GM19351 (cell line): ENCODE data around the gene NALCN.

Experiments used
- ATAC-seq: cut with Tn5 transposase; IDR thresholded peaks from one replicate; pipeline ENCODE4 v1.9.1; 2021; ENCODE audit warnings: mild to moderate bottlenecking, moderate library complexity; ENCODE audit not compliant: unreplicated experiment

Gene NALCN

DNA sequence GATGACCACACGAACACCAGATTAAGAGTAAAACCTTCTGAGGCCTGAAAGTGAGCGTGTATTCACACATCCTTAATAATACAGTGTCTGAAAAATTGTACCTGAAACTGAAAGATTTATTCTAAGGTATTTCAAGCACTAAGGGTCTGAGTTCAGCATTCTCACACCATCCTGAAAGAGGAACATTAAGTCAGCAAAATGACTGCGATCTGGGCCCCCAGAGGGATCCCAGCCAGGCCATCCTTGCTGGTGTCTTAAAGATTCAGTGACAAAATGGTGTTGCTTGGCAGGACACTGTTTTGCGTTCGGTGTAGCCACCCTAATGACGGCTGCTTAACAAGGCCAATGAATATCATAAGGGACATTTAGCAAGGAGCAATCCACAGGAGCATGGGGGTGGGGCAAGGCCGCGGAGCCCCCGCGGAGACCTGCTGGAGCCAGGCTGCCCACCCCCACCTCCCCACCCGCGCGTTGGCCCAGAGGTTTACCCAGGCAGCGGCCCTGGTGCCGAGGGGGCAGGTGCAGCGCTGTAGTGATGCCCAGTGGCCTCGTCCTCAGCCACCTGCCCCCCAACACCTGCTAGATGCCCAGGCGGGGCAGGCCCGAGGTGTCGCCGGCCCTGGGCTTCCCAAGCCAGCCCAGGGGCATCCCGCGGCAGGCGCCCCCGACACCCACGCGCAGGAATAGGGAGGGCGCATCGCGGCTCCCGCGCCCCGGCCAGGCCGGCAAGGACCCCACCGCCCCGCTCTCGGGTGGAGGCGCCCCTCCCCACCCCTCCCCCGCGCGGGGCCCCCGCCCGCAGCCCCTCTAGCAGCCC is 742 bp downstream of the NALCN start:
- peak; percentile 84 for ATAC-seq

- ATAC-seq: no peak
Measured at GRCh38 chr13:101412076-101412475, 4.2 kb downstream of the NALCN start.

DNA sequence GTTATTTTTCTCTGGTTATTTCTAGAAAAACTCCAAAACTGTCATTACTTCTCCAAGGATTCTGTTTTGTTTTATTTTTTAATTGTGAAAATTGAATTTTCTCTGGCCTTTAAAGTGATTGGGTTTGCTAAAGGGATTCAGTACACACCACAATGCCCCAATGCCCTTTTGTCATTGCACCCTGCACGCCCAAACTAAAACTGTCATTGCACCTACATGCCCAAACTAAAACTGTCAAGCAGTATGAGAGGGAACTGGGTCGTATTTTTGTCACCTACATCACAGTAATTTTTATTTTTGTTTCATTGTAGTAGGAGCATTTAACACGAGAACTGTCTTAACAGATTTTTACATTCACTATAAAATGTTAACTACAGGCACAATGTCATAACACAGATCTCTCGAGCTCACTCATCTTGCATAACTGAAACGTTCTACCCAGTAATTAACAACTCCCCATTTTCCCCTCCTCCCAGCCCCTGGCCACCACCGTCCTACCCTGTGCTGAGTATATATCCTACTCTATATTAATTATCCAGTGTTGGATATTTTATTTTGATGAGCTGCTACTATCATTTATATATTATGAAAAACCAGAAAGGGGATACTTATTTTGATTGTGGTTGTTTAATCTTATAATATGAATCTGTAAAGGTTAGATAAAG is 7.2 kb downstream of the NALCN start:
- ATAC-seq: no peak

- ATAC-seq: no peak
Measured at GRCh38 chr13:101408154-101408553, 8.2 kb downstream of the NALCN start.

- ATAC-seq: no peak
Measured at GRCh38 chr13:101406791-101407190, 9.5 kb downstream of the NALCN start.

DNA sequence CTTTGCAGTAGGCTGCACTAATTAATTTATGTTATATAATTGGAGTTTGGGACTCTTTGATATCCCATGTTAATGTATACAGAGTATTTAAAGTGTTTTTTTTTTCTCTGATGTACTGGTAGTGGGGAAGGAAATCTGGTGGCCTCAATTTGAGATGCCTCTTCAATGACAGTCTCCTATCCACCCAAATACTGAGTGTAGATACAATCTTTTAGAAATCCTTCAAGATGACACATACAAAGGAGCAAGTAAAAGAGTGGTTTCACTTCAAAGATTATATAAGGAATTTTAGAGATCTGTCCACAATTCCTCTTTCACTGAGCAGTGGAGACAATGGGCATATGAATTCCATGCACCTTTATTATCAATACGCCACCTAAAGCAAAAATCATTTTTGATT is 15.1 kb downstream of the NALCN start:
- no peak for ATAC-seq

GRCh38 chr13:101399365-101399764 is 16.9 kb downstream of the NALCN start:
- no peak for ATAC-seq

GRCh38 chr13:101398920-101399319 is 17.4 kb downstream of the NALCN start:
- no peak for ATAC-seq

DNA sequence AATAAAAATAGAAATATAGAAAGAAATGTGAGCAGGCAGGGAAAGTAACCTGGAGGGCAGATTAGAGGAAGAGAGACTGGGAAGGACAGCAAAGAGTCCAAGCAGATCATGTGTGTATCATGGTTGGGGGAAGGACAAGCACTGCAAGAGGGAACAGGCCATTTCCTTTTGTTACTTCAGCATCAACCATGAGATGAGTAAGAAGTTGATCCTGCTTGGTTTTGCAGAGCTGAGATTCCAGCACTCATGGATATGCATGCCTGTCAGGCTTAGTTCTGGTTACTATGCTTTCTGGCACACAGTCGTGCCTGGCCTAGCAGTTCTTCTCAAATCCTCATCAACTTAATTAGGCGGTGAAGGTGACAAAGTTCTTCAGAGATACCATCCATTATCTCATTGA is 18.1 kb downstream of the NALCN start:
- ATAC-seq: no peak

GRCh38 chr13:101397742-101398141 is 18.6 kb downstream of the NALCN start:
- ATAC-seq: no peak

- ATAC-seq: no peak
Measured at GRCh38 chr13:101394605-101395004, 21.7 kb downstream of the NALCN start.

- no peak for ATAC-seq
Measured at GRCh38 chr13:101393140-101393539, 23.2 kb downstream of the NALCN start.

DNA sequence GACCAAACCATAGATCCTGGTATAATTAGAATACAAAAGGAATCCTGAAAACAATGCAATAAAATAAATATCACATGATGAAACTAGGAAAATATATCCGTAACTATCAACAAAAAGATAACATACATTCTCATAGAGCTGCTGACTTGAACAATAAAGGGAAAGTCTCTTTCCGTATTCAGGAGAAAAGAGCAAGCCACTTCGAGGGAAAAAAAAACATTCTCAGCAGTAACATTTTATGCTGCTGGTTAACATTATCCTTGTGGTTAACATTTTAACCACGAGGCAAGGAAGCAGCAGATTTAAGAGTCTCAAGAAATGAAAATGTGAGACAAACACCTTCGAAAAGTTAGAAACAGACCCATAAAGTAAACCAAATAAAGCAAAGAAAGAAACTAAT is 25.8 kb downstream of the NALCN start:
- no peak for ATAC-seq

GRCh38 chr13:101384929-101385328 is 31.4 kb downstream of the NALCN start:
- no peak for ATAC-seq

GRCh38 chr13:101383595-101383994 is 32.7 kb downstream of the NALCN start:
- ATAC-seq: no peak

DNA sequence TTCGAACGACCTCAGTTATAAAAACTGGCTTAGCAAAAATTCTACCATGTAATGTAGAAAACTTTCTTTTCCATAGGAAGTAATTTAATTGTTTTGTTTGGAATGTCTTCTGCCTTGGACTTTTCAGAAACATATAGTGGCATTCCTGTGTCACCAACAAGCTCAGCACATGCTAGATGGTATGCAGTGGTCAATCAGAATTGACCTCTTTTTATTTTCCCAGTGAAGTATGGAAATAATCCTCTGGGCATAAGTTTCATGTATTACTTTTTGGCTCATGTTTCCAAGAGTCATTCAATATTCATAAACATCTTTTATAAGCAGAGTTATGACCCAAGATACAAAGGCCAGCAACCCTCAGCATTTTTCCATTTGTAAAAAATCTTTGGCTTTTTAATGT is 33.6 kb downstream of the NALCN start:
- no peak for ATAC-seq

DNA sequence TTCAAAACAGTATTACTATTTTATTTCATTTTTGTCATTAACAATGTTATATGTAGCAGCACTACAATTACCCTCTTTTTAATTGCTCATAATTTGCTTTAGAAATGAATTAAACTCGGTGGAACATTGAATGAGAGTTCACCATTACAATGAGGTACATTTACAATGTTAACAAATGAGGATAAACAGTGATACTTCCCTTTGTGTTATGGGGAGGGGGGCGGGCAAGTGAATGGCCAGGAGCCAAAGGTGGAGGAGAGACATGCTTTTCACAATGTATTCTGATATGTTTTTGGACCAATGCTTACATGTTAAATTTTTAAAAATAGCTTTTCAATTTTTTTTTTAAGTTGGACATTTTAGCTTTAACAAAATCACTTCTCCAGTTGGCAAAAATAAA is 34.2 kb downstream of the NALCN start:
- ATAC-seq: no peak

GRCh38 chr13:101360525-101360924 is 55.8 kb downstream of the NALCN start:
- no peak for ATAC-seq

- no peak for ATAC-seq
Measured at GRCh38 chr13:101354895-101355294, 61.4 kb downstream of the NALCN start.

GRCh38 chr13:101346942-101347728 is 69.2 kb downstream of the NALCN start:
- no peak for ATAC-seq

DNA sequence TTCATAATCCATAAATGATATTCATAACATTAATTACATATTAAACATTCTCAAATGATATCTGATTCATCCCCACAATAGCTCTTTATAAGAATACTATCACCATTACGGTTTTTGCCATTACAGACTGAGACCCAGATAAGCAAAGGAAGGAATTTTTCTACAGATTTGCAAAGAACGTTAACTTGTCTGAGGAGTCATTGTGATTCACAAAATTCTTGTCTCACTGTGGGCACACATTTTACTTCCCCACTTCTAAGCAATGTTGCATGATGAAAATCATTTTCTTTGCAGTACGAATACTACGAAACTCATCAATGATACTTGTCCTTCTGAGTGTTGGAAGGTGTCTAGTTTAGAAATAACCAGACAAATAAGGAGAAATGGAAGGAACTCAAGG is 70.1 kb downstream of the NALCN start:
- no peak for ATAC-seq
